Esophagus muscularis mucosa (tissue), 4 donors: ENCODE results near the gene NBPF1. TPM values are rescaled to one million over a fixed set of nuclear protein-coding genes. Genes with fewer than 3 reads are reported as not detected.
"Not testable (repeated sequence)": the region's sequence is repeated elsewhere in the genome, so short reads cannot be mapped to it uniquely, and the experiment has no call there.

Source experiments
- DNase-seq: peaks from one replicate; pipeline ENCODE4 v3.0.0-alpha.2; 2017; ENCODE audit errors: extremely low spot score
- H3K27ac ChIP-seq, 4 donors: fragments of 200-600 bp; sonication (generic); replicated peaks in 1 of 4; 1 replicate in 3 of 4; 2 replicates in 1 of 4; pipeline ENCODE4 v1.5.1; 2016 to 2019; ENCODE audit warnings: mild to moderate bottlenecking in 1 of 4
- H3K27me3 ChIP-seq, 4 donors: fragments of 200-600 bp; sonication (generic); one replicate each; pipeline versions ENCODE4 v1.5.1 to v1.6.0; 2016 to 2019
- H3K36me3 ChIP-seq, 4 donors: fragments of 200-600 bp; sonication (generic); one replicate each; pipeline ENCODE4 v1.5.1; 2016 to 2019
- H3K4me1 ChIP-seq, 4 donors: fragments of 200-600 bp; sonication (generic); one replicate each; pipeline ENCODE4 v1.5.1; 2016 to 2019
- H3K4me3 ChIP-seq, 4 donors: fragments of 200-600 bp; sonication (generic); 1 replicate in 2 of 4; 2 replicates in 2 of 4; pipeline ENCODE4 v1.5.1; 2016 to 2019; ENCODE audit warnings: mild to moderate bottlenecking in 4 of 4, moderate library complexity in 1 of 4
- H3K9me3 ChIP-seq, 4 donors: fragments of 200-600 bp; sonication (generic); 1 replicate in 3 of 4; 2 replicates in 1 of 4; pipeline ENCODE4 v1.5.1; 2016 to 2019
- WGBS: methylation state at CpG from one replicate; pipeline ENCODE4 v1.1.5; 2018; 5-methylcytosine and 5-hydroxymethylcytosine counted together
- intact Hi-C: fragments of 100-400 bp; cut with DNase I; formaldehyde crosslinking; loops from one replicate; pipeline ENCODE4 v1.15.1; 2023
- total RNA-seq, 4 donors: library from RNA; depleted of rRNA; stranded (reverse); fragments of >200 nt; gene quantifications; one replicate each; pipeline versions ENCODE4 v1.1.0 to v1.2.1, GENCODE V29; 2016

The NBPF1 gene
- total RNA-seq, 4 donors from 2014 or later = 16.6 to 39.2 (median 28.1) TPM

GRCh38 chr1:16641159-16641975, 28.0 kb upstream of the NBPF1 start:
- DNase-seq, intact Hi-C loops, H3K27me3 ChIP-seq, H3K4me3 ChIP-seq, H3K27ac ChIP-seq, H3K9me3 ChIP-seq: not testable (repeated sequence)
- H3K36me3 ChIP-seq = peaks cover 0 to 30% (median 3%) of the 10 kb centered on the region in 4 donors
- peaks cover 25 to 45% (median 30%) of the 10 kb centered on the region in 4 donors for H3K4me1 ChIP-seq
- 92% methylated on average over 8 of the region's 8 CpGs for WGBS

- intact Hi-C loops, DNase-seq: not testable (repeated sequence)
- 73% methylated on average over 11 of the region's 11 CpGs for WGBS
These were observed 26.0 kb upstream of the NBPF1 start for GRCh38 chr1:16639091-16640031.

GRCh38 chr1:16637941-16638778, 24.8 kb upstream of the NBPF1 start:
- 93% methylated on average over 5 of the region's 6 CpGs for WGBS
- peaks cover 11 to 58% (median 19%) of the 10 kb centered on the region in 4 donors for H3K36me3 ChIP-seq
- H3K27me3 ChIP-seq, H3K9me3 ChIP-seq, DNase-seq, H3K27ac ChIP-seq, H3K4me3 ChIP-seq, intact Hi-C loops: not testable (repeated sequence)
- peaks cover 10 to 26% (median 12%) of the 10 kb centered on the region in 4 donors for H3K4me1 ChIP-seq

More at GRCh38 chr1:16639091-16640031, 26.0 kb upstream of the NBPF1 start:
- not testable (repeated sequence) for H3K4me3 ChIP-seq, H3K9me3 ChIP-seq, H3K27me3 ChIP-seq, H3K27ac ChIP-seq
- H3K4me1 ChIP-seq = peaks cover 19 to 37% (median 22%) of the 10 kb centered on the region in 4 donors
- H3K36me3 ChIP-seq = peaks cover 0 to 46% (median 8%) of the 10 kb centered on the region in 4 donors

- WGBS = 84% methylated on average over 10 of the region's 10 CpGs
- H3K27me3 ChIP-seq, H3K9me3 ChIP-seq, intact Hi-C loops, H3K4me3 ChIP-seq, H3K27ac ChIP-seq, DNase-seq: not testable (repeated sequence)
- Histone ChIP-seq H3K4me1 (peaks cover 0 to 12% (median 0%) of the 10 kb centered on the region in 4 donors), H3K36me3 (peaks cover 23 to 63% (median 34%) of the 10 kb centered on the region in 4 donors)
These were observed 23.3 kb upstream of the NBPF1 start for GRCh38 chr1:16636551-16637195.

GRCh38 chr1:16635959-16636358, 22.6 kb upstream of the NBPF1 start:
- DNase-seq, H3K9me3 ChIP-seq, H3K4me3 ChIP-seq, H3K27me3 ChIP-seq, intact Hi-C loops, H3K27ac ChIP-seq: not testable (repeated sequence)
- Histone ChIP-seq H3K4me1 (peaks cover 0 to 12% (median 0%) of the 10 kb centered on the region in 4 donors), H3K36me3 (peaks cover 30 to 68% (median 41%) of the 10 kb centered on the region in 4 donors)
- 96% methylated on average over 5 of the region's 5 CpGs for WGBS

- H3K4me1 ChIP-seq, intact Hi-C loops, H3K9me3 ChIP-seq, H3K4me3 ChIP-seq, DNase-seq, H3K27ac ChIP-seq, H3K27me3 ChIP-seq: not testable (repeated sequence)
- H3K36me3 ChIP-seq = peaks cover 51 to 78% (median 61%) of the 10 kb centered on the region in 4 donors
- 96% methylated on average over 6 of the region's 6 CpGs for WGBS
These were observed 20.3 kb upstream of the NBPF1 start for GRCh38 chr1:16633540-16634282.

- H3K4me3 ChIP-seq, H3K9me3 ChIP-seq, H3K4me1 ChIP-seq, H3K27ac ChIP-seq, intact Hi-C loops, DNase-seq, H3K27me3 ChIP-seq: not testable (repeated sequence)
- peaks cover 61 to 93% (median 73%) of the 10 kb centered on the region in 4 donors for H3K36me3 ChIP-seq
- 90% methylated on average over 14 of the region's 14 CpGs for WGBS
These were observed 18.9 kb upstream of the NBPF1 start for GRCh38 chr1:16632044-16632850.
